RWPE1 (cell line): ENCODE data around the gene METAP1.
A peak's percentile ranks its signal among the peaks of the same experiment; 100 is the strongest.

ENCODE experiments used
- CTCF ChIA-PET: fragments of 350-600 bp; sonication (Branson Sonifier 250); formaldehyde crosslinking; extraction: SDS; loops from one replicate; lab custom pipeline; 2021; lab: Yijun Ruan, JAX
- POLR2A ChIA-PET: fragments of 400-600 bp; formaldehyde crosslinking; extraction: SDS; loops from one replicate; lab custom pipeline; 2020; ENCODE audit warnings: antibody characterized with exemption; ENCODE audit not compliant: low non-redundant PET; lab: Yijun Ruan, JAX
- DNase-seq: peaks from one replicate; pipeline ENCODE4 v3.0.0; 2012; ENCODE audit warnings: low spot score
- H3K27ac ChIP-seq: fragments of 450-650 bp; 2 replicates; pipeline ENCODE4 v1.5.1; 2017
- TF ChIP-seq, protein P1 (sequence below): fragments of 450-650 bp; conservative IDR thresholded peaks from 2 replicates; pipeline ENCODE4 v1.5.1; 2017; ENCODE audit warnings: low read depth, mild to moderate bottlenecking

METAP1 gene

DNA sequence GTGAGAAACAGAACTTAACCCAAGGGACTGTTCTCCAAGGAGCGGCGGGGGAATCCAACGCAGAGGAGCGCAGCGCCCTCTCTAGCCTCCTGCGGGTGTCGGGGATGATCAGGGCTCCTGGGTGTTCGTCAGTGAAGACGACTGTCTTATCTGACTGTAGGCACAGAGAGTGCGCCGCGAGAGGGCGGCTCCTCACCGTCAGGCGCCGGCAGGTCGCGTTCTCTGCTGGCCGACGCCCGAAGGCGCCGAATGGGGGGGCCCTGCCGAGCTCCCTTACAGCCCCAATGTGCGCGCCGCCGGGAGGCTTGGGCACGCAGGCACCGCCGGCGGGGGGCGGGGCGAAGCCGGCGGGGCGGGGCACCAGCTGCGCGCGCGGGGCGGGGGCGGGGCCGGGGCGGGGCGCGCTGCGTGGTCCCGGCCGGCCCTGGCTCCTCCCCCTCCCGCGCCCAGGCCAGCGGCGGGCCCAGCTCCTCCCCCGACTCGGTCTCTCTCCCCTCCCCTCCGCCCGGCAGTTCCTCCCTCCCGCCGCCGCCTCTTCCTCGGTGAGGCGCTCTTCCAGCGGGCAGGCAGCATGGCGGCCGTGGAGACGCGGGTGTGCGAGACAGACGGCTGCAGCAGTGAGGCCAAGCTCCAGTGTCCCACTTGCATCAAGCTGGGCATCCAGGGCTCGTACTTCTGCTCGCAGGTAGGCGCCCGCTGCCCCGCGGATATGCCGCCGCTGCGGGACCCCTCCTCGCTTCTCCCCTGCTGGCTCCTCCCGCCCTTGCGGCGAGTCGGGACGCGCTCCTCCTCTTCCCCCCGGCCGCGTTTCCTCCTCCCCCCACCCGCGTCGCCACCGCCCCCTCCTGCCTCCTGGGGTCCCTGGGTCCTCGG is at the start of gene METAP1:
METAP1 (plus strand) TSS at position 539 of the 873 bp plus-strand sequence; CDS start at position 572, 33 bp downstream.
- peak; percentile 92 for DNase-seq
- POLR2A ChIA-PET = interaction anchor here (1.8 kb wide), 1 partner anchor 66 kb away, joined by 5 read pairs; the partner anchor contains the start of gene EIF4E
- TF ChIP-seq, protein P1, sequence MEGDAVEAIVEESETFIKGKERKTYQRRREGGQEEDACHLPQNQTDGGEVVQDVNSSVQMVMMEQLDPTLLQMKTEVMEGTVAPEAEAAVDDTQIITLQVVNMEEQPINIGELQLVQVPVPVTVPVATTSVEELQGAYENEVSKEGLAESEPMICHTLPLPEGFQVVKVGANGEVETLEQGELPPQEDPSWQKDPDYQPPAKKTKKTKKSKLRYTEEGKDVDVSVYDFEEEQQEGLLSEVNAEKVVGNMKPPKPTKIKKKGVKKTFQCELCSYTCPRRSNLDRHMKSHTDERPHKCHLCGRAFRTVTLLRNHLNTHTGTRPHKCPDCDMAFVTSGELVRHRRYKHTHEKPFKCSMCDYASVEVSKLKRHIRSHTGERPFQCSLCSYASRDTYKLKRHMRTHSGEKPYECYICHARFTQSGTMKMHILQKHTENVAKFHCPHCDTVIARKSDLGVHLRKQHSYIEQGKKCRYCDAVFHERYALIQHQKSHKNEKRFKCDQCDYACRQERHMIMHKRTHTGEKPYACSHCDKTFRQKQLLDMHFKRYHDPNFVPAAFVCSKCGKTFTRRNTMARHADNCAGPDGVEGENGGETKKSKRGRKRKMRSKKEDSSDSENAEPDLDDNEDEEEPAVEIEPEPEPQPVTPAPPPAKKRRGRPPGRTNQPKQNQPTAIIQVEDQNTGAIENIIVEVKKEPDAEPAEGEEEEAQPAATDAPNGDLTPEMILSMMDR = peak; percentile 86
- H3K27ac ChIP-seq = peak within 1 kb of the TSS; percentile 89
- CTCF ChIA-PET = interaction anchor here (0.6 to 2.9 kb wide), 12 partner anchors 11 to 280 kb away, joined by 3 to 31 read pairs (median 4); no protein-coding TSS in a partner anchor

DNA sequence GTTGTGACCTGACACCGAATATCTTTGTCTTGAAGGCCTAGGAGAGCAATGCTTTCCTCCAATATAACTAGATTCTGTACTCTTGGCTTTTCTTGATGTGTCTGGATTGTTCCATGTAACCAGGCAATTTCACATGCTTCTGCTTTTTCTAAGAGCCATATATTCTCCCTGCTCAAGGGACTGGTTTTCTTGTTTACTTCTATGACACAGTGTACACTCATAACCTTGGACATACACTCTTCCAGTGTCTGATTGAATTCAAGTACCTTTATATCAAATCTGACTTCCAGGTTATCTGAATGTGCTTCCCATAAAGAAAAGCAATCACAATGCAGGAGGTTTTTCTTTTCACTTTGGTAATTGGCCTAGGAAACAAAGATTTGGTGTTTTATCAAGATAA is 49.2 kb upstream of the METAP1 start:
- CTCF ChIA-PET = no interaction called here
- no peak for DNase-seq
- POLR2A ChIA-PET = no interaction called here
- TF ChIP-seq, protein P1 = no peak
- no peak overlapping the region for H3K27ac ChIP-seq

DNA sequence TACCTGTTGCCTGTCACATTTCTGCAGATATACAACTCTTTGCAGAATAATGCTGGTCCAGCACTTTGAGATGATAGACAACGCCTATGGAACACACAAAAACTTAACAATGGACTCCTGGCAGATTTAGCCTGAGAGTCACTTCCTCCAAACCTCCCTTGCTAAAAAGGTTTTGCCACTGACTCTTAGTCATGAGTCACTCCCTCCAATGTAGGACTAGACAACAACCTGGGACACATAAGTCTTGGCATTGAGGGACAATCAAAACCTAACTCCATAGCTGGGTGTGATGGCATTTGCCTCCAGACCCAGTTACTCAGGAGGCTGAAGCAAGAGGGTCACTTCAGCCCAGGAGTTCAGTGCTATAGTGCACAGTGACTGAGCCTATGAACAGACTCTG is 44.6 kb upstream of the METAP1 start:
- POLR2A ChIA-PET = no interaction called here
- CTCF ChIA-PET = no interaction called here
- H3K27ac ChIP-seq = no peak overlapping the region
- DNase-seq = no peak
- TF ChIP-seq, protein P1 = no peak

DNA sequence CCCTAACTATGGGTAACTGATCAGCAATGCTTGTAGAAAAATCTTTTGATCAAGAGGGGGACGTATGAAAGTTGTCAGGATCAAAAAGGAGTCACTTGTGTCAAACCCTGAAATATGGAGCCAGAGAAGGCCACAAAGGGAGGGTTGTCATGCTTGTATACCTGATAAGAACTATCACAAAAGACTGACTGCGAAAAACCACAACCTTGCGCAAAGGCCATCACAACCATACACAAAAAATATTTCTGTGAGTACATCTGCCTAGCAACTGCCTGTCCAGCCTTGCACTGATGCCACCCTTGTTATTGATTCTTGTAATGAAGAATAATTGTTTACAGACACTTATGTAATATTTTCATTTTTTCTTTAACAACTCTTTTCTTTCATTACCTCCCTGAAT is 43.8 kb upstream of the METAP1 start:
- H3K27ac ChIP-seq = no peak overlapping the region
- TF ChIP-seq, protein P1 = no peak
- ChIA-PET POLR2A (no interaction called here), CTCF (no interaction called here)
- DNase-seq = no peak

DNA sequence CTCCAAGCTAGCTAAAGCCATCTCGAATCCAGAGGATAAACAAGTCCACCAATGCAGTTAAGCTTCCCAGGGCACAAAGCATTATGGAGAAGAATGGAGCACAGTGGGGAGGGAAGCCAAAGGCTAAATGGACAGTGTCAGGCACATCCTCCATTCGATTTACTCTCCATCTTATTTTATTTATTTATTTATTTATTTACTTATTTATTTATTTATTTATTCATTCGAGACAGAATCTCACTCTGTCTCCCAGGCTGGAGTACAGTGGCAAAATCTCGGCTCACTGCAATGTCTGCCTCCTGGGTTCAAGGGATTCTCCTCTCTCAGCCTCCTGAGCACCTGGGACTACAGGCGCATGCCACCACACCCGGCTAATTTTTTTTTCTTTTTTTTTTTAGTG is 40.3 kb upstream of the METAP1 start:
- ChIA-PET CTCF (interaction anchor here (0.7 kb wide), 1 partner anchor 40 kb away, joined by 3 read pairs; the partner anchor contains the start of gene METAP1), POLR2A (no interaction called here)
- no peak for DNase-seq
- TF ChIP-seq, protein P1 = no peak
- H3K27ac ChIP-seq = no peak overlapping the region

DNA sequence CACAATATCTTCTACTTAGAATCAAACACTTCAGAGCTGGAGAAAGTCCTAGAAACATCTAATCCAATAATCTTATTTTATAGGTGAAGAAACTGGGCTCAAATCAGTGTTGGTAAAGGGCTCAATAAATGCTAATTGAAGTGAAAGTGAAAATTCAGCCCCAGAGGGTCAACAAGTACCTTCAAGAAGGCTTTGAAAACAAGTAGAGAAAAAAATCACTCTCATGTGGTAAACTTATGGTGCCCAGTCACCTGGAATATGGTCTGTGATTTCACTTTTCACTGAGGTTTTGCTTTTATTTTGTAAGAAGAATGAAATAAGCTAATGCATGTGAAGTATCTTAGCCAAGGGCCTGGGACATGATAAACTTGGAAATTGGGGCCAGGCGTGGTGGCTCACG is 37.5 kb upstream of the METAP1 start:
- TF ChIP-seq, protein P1 = no peak
- CTCF ChIA-PET = no interaction called here
- POLR2A ChIA-PET = no interaction called here
- DNase-seq = no peak
- no peak overlapping the region for H3K27ac ChIP-seq
